ENCODE data around the gene UBE2E2. TPM values are rescaled to one million over a fixed set of nuclear protein-coding genes. Genes with fewer than 3 reads are reported as not detected.

UBE2E2 gene
- polyA plus RNA-seq, 2 donors: 16.6 to 21.0 TPM

- Histone ChIP-seq H3K4me3 (ENCODE audit: low read depth in 1 of 2, low read length in 2 of 2) (no peak overlapping the region), H3K9me3 (ENCODE audit: control insufficient read depth in 2 of 2, insufficient read depth in 1 of 2, low read depth in 1 of 2, low read length in 1 of 2) (no peaks in the 10 kb centered on the region), H3K27ac (ENCODE audit: low read depth in 2 of 2, low read length in 1 of 2) (no peak overlapping the region), H3K36me3 (ENCODE audit: control insufficient read depth in 2 of 2, insufficient read depth in 2 of 2, low read length in 1 of 2) (no peaks in the 10 kb centered on the region), H3K27me3 (ENCODE audit: control insufficient read depth in 1 of 2, insufficient read depth in 2 of 2, low read length in 2 of 2) (no peaks in the 10 kb centered on the region), H3K4me1 (ENCODE audit: control insufficient read depth in 2 of 2, insufficient read depth in 2 of 2, low read length in 1 of 2) (no peaks in the 10 kb centered on the region)
- 93% methylated on average over 6 of the region's 6 CpGs for WGBS, 2 donors
Observed at GRCh38 chr3:23236890-23237289, 33.8 kb downstream of the UBE2E2 start.

- no peaks in the 10 kb centered on the region for H3K9me3 ChIP-seq (ENCODE audit: control insufficient read depth in 2 of 2, insufficient read depth in 1 of 2, low read depth in 1 of 2, low read length in 1 of 2)
- H3K4me3 ChIP-seq (ENCODE audit: low read depth in 1 of 2, low read length in 2 of 2): no peak overlapping the region
- H3K4me1 ChIP-seq (ENCODE audit: control insufficient read depth in 2 of 2, insufficient read depth in 2 of 2, low read length in 1 of 2): no peaks in the 10 kb centered on the region
- no peak overlapping the region for H3K27ac ChIP-seq (ENCODE audit: low read depth in 2 of 2, low read length in 1 of 2)
- 97 to 98% methylated on average over 2 of the region's 2 CpGs for WGBS, 2 donors
- no peaks in the 10 kb centered on the region for H3K27me3 ChIP-seq (ENCODE audit: control insufficient read depth in 1 of 2, insufficient read depth in 2 of 2, low read length in 2 of 2)
- no peaks in the 10 kb centered on the region for H3K36me3 ChIP-seq (ENCODE audit: control insufficient read depth in 2 of 2, insufficient read depth in 2 of 2, low read length in 1 of 2)
Observed at GRCh38 chr3:23238156-23238555, 35.0 kb downstream of the UBE2E2 start.

GRCh38 chr3:23238578-23238977, 35.5 kb downstream of the UBE2E2 start:
- Histone ChIP-seq H3K27me3 (ENCODE audit: control insufficient read depth in 1 of 2, insufficient read depth in 2 of 2, low read length in 2 of 2) (no peaks in the 10 kb centered on the region), H3K36me3 (ENCODE audit: control insufficient read depth in 2 of 2, insufficient read depth in 2 of 2, low read length in 1 of 2) (no peaks in the 10 kb centered on the region)
- WGBS, 2 donors: 78 to 91% methylated on average over 4 of the region's 4 CpGs

GRCh38 chr3:23239211-23240068, 36.3 kb downstream of the UBE2E2 start:
- Histone ChIP-seq H3K27ac (ENCODE audit: low read depth in 2 of 2, low read length in 1 of 2) (no peak overlapping the region), H3K4me1 (ENCODE audit: control insufficient read depth in 2 of 2, insufficient read depth in 2 of 2, low read length in 1 of 2) (no peaks in the 10 kb centered on the region)
- 65 to 74% methylated on average over 4 of the region's 4 CpGs for WGBS, 2 donors

More at GRCh38 chr3:23238578-23238977, 35.5 kb downstream of the UBE2E2 start:
- H3K9me3 ChIP-seq (ENCODE audit: control insufficient read depth in 2 of 2, insufficient read depth in 1 of 2, low read depth in 1 of 2, low read length in 1 of 2): no peaks in the 10 kb centered on the region
- H3K27ac ChIP-seq (ENCODE audit: low read depth in 2 of 2, low read length in 1 of 2): no peak overlapping the region
- no peak overlapping the region for H3K4me3 ChIP-seq (ENCODE audit: low read depth in 1 of 2, low read length in 2 of 2)
- no peaks in the 10 kb centered on the region for H3K4me1 ChIP-seq (ENCODE audit: control insufficient read depth in 2 of 2, insufficient read depth in 2 of 2, low read length in 1 of 2)

GRCh38 chr3:23240171-23240785, 37.2 kb downstream of the UBE2E2 start:
- Histone ChIP-seq H3K27me3 (ENCODE audit: control insufficient read depth in 1 of 2, insufficient read depth in 2 of 2, low read length in 2 of 2) (no peaks in the 10 kb centered on the region), H3K9me3 (ENCODE audit: control insufficient read depth in 2 of 2, insufficient read depth in 1 of 2, low read depth in 1 of 2, low read length in 1 of 2) (no peaks in the 10 kb centered on the region), H3K4me1 (ENCODE audit: control insufficient read depth in 2 of 2, insufficient read depth in 2 of 2, low read length in 1 of 2) (no peaks in the 10 kb centered on the region), H3K27ac (ENCODE audit: low read depth in 2 of 2, low read length in 1 of 2) (no peak overlapping the region), H3K36me3 (ENCODE audit: control insufficient read depth in 2 of 2, insufficient read depth in 2 of 2, low read length in 1 of 2) (no peaks in the 10 kb centered on the region), H3K4me3 (ENCODE audit: low read depth in 1 of 2, low read length in 2 of 2) (no peak overlapping the region)
- WGBS, 2 donors: 85% methylated on average over 3 of the region's 3 CpGs

More at GRCh38 chr3:23239211-23240068, 36.3 kb downstream of the UBE2E2 start:
- Histone ChIP-seq H3K36me3 (ENCODE audit: control insufficient read depth in 2 of 2, insufficient read depth in 2 of 2, low read length in 1 of 2) (no peaks in the 10 kb centered on the region), H3K27me3 (ENCODE audit: control insufficient read depth in 1 of 2, insufficient read depth in 2 of 2, low read length in 2 of 2) (no peaks in the 10 kb centered on the region), H3K9me3 (ENCODE audit: control insufficient read depth in 2 of 2, insufficient read depth in 1 of 2, low read depth in 1 of 2, low read length in 1 of 2) (no peaks in the 10 kb centered on the region), H3K4me3 (ENCODE audit: low read depth in 1 of 2, low read length in 2 of 2) (no peak overlapping the region)

GRCh38 chr3:23241256-23241655, 38.1 kb downstream of the UBE2E2 start:
- no peak overlapping the region for H3K27ac ChIP-seq (ENCODE audit: low read depth in 2 of 2, low read length in 1 of 2)
- WGBS, 2 donors: 97 to 99% methylated on average over 5 of the region's 5 CpGs
- no peaks in the 10 kb centered on the region for H3K36me3 ChIP-seq (ENCODE audit: control insufficient read depth in 2 of 2, insufficient read depth in 2 of 2, low read length in 1 of 2)
- H3K4me3 ChIP-seq (ENCODE audit: low read depth in 1 of 2, low read length in 2 of 2): no peak overlapping the region
- H3K27me3 ChIP-seq (ENCODE audit: control insufficient read depth in 1 of 2, insufficient read depth in 2 of 2, low read length in 2 of 2): no peaks in the 10 kb centered on the region
- no peaks in the 10 kb centered on the region for H3K9me3 ChIP-seq (ENCODE audit: control insufficient read depth in 2 of 2, insufficient read depth in 1 of 2, low read depth in 1 of 2, low read length in 1 of 2)
- no peaks in the 10 kb centered on the region for H3K4me1 ChIP-seq (ENCODE audit: control insufficient read depth in 2 of 2, insufficient read depth in 2 of 2, low read length in 1 of 2)

GRCh38 chr3:23242106-23242505, 39.0 kb downstream of the UBE2E2 start:
- H3K27ac ChIP-seq (ENCODE audit: low read depth in 2 of 2, low read length in 1 of 2): no peak overlapping the region
- 69 to 80% methylated on average over 2 of the region's 2 CpGs for WGBS, 2 donors
- no peak overlapping the region for H3K4me3 ChIP-seq (ENCODE audit: low read depth in 1 of 2, low read length in 2 of 2)
- no peaks in the 10 kb centered on the region for H3K27me3 ChIP-seq (ENCODE audit: control insufficient read depth in 1 of 2, insufficient read depth in 2 of 2, low read length in 2 of 2)
- H3K4me1 ChIP-seq (ENCODE audit: control insufficient read depth in 2 of 2, insufficient read depth in 2 of 2, low read length in 1 of 2): no peaks in the 10 kb centered on the region
- no peaks in the 10 kb centered on the region for H3K36me3 ChIP-seq (ENCODE audit: control insufficient read depth in 2 of 2, insufficient read depth in 2 of 2, low read length in 1 of 2)
- no peaks in the 10 kb centered on the region for H3K9me3 ChIP-seq (ENCODE audit: control insufficient read depth in 2 of 2, insufficient read depth in 1 of 2, low read depth in 1 of 2, low read length in 1 of 2)

- H3K27ac ChIP-seq (ENCODE audit: low read depth in 2 of 2, low read length in 1 of 2): no peak overlapping the region
Observed at GRCh38 chr3:23244324-23245041, 41.4 kb downstream of the UBE2E2 start.

GRCh38 chr3:23246651-23247050, 43.5 kb downstream of the UBE2E2 start:
- H3K27me3 ChIP-seq (ENCODE audit: control insufficient read depth in 1 of 2, insufficient read depth in 2 of 2, low read length in 2 of 2): no peaks in the 10 kb centered on the region
- WGBS, 2 donors: 79 to 80% methylated on average over 3 of the region's 3 CpGs
- no peaks in the 10 kb centered on the region for H3K36me3 ChIP-seq (ENCODE audit: control insufficient read depth in 2 of 2, insufficient read depth in 2 of 2, low read length in 1 of 2)
- H3K27ac ChIP-seq (ENCODE audit: low read depth in 2 of 2, low read length in 1 of 2): no peak overlapping the region
- H3K4me1 ChIP-seq (ENCODE audit: control insufficient read depth in 2 of 2, insufficient read depth in 2 of 2, low read length in 1 of 2): no peaks in the 10 kb centered on the region
- no peaks in the 10 kb centered on the region for H3K9me3 ChIP-seq (ENCODE audit: control insufficient read depth in 2 of 2, insufficient read depth in 1 of 2, low read depth in 1 of 2, low read length in 1 of 2)
- no peak overlapping the region for H3K4me3 ChIP-seq (ENCODE audit: low read depth in 1 of 2, low read length in 2 of 2)

More at GRCh38 chr3:23244324-23245041, 41.4 kb downstream of the UBE2E2 start:
- Histone ChIP-seq H3K4me1 (ENCODE audit: control insufficient read depth in 2 of 2, insufficient read depth in 2 of 2, low read length in 1 of 2) (no peaks in the 10 kb centered on the region), H3K4me3 (ENCODE audit: low read depth in 1 of 2, low read length in 2 of 2) (no peak overlapping the region), H3K27me3 (ENCODE audit: control insufficient read depth in 1 of 2, insufficient read depth in 2 of 2, low read length in 2 of 2) (no peaks in the 10 kb centered on the region), H3K9me3 (ENCODE audit: control insufficient read depth in 2 of 2, insufficient read depth in 1 of 2, low read depth in 1 of 2, low read length in 1 of 2) (no peaks in the 10 kb centered on the region), H3K36me3 (ENCODE audit: control insufficient read depth in 2 of 2, insufficient read depth in 2 of 2, low read length in 1 of 2) (no peaks in the 10 kb centered on the region)
- WGBS, 2 donors: 43 to 48% methylated on average over 2 of the region's 2 CpGs
